Loucy (cell line): ENCODE measurements around the gene SLC35F6.

ENCODE experiments used
- H2AFZ ChIP-seq: fragments of 200-600 bp; sonication (generic); 2 replicates; pipeline ENCODE4 v1.6.0; 2016; ENCODE audit warnings: antibody characterized with exemption, mild to moderate bottlenecking, low read length, moderate library complexity
- H3F3A ChIP-seq: fragments of 200-600 bp; 2 replicates; pipeline ENCODE4 v1.6.0; 2016; ENCODE audit warnings: antibody characterized with exemption, low read depth, mild to moderate bottlenecking
- H3K27me3 ChIP-seq: fragments of 200-600 bp; sonication (generic); 2 replicates; pipeline ENCODE4 v1.6.1; 2014; ENCODE audit warnings: low read length, mild to moderate bottlenecking; ENCODE audit not compliant: insufficient read depth, poor library complexity, severe bottlenecking
- H3K36me3 ChIP-seq: fragments of 200-600 bp; sonication (generic); 2 replicates; pipeline ENCODE4 v1.6.1; 2016; ENCODE audit warnings: low read length; ENCODE audit not compliant: insufficient read depth
- H3K4me1 ChIP-seq: fragments of 200-600 bp; sonication (generic); 2 replicates; pipeline ENCODE4 v1.5.1; 2014; ENCODE audit warnings: low read length, mild to moderate bottlenecking; ENCODE audit not compliant: insufficient read depth, poor library complexity, severe bottlenecking
- H3K4me2 ChIP-seq: fragments of 200-600 bp; sonication (generic); 2 replicates; pipeline ENCODE4 v1.6.0; 2014; ENCODE audit warnings: antibody characterized with exemption, low read length, low read depth, mild to moderate bottlenecking; ENCODE audit not compliant: poor library complexity, severe bottlenecking
- H3K4me3 ChIP-seq: fragments of 200-600 bp; sonication (generic); 2 replicates; pipeline ENCODE4 v1.5.1; 2014; ENCODE audit warnings: low read length, mild to moderate bottlenecking, mixed read lengths; ENCODE audit not compliant: poor library complexity, severe bottlenecking
- H3K79me2 ChIP-seq: fragments of 200-600 bp; sonication (generic); 2 replicates; pipeline ENCODE4 v1.6.1; 2014; ENCODE audit warnings: low read length; ENCODE audit not compliant: insufficient read depth
- H3K9ac ChIP-seq: fragments of 200-600 bp; sonication (generic); 2 replicates; pipeline ENCODE4 v1.6.0; 2014; ENCODE audit warnings: mild to moderate bottlenecking, low read depth, low read length, moderate library complexity; ENCODE audit not compliant: poor library complexity, severe bottlenecking
- H3K9me2 ChIP-seq: fragments of 200-600 bp; sonication (generic); replicated peaks from 2 replicates; pipeline ENCODE4 v1.6.1; 2016; ENCODE audit warnings: low read depth, low read length, mixed read lengths
- H3K9me3 ChIP-seq: fragments of 200-600 bp; sonication (generic); 2 replicates; pipeline ENCODE4 v1.6.1; 2014; ENCODE audit warnings: mild to moderate bottlenecking, antibody characterized with exemption, low read length, low read depth; ENCODE audit not compliant: insufficient read depth
- H4K20me1 ChIP-seq: fragments of 200-600 bp; sonication (generic); 2 replicates; pipeline ENCODE4 v1.6.0; 2014; ENCODE audit warnings: antibody characterized with exemption, low read length, mild to moderate bottlenecking; ENCODE audit not compliant: insufficient read depth, poor library complexity, severe bottlenecking
- CTCF ChIP-seq: fragments of 200-600 bp; sonication (generic); conservative IDR thresholded peaks from 2 replicates; pipeline ENCODE4 v1.5.1; 2014; ENCODE audit warnings: mild to moderate bottlenecking, antibody characterized with exemption, low read length
- EZH2phosphoT487 ChIP-seq: fragments of 200-600 bp; IDR thresholded peaks from 2 replicates; pipeline ENCODE4 v1.6.1; 2018; ENCODE audit warnings: antibody characterized with exemption, mild to moderate bottlenecking, moderate library complexity, borderline replicate concordance

SLC35F6 gene

DNA sequence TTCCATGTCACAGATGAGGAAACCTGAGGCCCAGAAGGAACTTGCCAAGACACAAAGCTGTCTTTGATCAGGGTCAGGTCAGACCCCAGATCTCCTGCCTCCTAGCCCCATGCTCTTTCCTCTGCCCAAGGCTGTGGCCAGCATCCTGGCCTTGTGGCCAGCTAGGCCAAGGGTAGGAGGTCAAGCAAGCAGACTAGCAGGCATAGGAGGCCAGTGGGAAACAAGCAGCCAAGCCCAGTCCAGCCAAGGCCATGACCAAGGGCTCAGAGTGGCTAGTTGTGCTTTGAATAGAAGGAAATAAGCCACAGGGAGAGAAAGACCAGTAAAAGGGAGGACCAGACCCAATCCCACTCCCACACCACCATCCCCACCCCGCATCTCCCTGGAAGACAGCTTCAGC is 41.2 kb upstream of the SLC35F6 start:
- Histone ChIP-seq H3K9ac (no peak overlapping the region), H3K4me1 (peaks cover 7% of the 10 kb centered on the region)
- TF ChIP-seq EZH2phosphoT487 (no peak), CTCF (no peak)

GRCh38 chr2:26723475-26723874 is 40.6 kb upstream of the SLC35F6 start:
- Histone ChIP-seq H3F3A (no peaks in the 10 kb centered on the region), H3K4me3 (no peak overlapping the region), H3K4me2 (no peak overlapping the region), H3K9me2 (no peaks in the 10 kb centered on the region), H3K9ac (no peak overlapping the region), H3K4me1 (peaks cover 7% of the 10 kb centered on the region), H3K79me2 (no peaks in the 10 kb centered on the region), H3K36me3 (no peaks in the 10 kb centered on the region), H2AFZ (no peak overlapping the region), H3K9me3 (no peaks in the 10 kb centered on the region), H4K20me1 (no peaks in the 10 kb centered on the region), H3K27me3 (no peaks in the 10 kb centered on the region)
- TF ChIP-seq EZH2phosphoT487 (no peak), CTCF (no peak)

More for the DNA sequence above, 41.2 kb upstream of the SLC35F6 start:
- no peaks in the 10 kb centered on the region for H3K79me2 ChIP-seq
- H3K9me2 ChIP-seq: no peaks in the 10 kb centered on the region
- no peak overlapping the region for H3K4me2 ChIP-seq
- H3K9me3 ChIP-seq: no peaks in the 10 kb centered on the region
- H3F3A ChIP-seq: no peaks in the 10 kb centered on the region
- H3K27me3 ChIP-seq: no peaks in the 10 kb centered on the region
- H3K4me3 ChIP-seq: no peak overlapping the region
- H4K20me1 ChIP-seq: no peaks in the 10 kb centered on the region
- no peak overlapping the region for H2AFZ ChIP-seq
- H3K36me3 ChIP-seq: no peaks in the 10 kb centered on the region

DNA sequence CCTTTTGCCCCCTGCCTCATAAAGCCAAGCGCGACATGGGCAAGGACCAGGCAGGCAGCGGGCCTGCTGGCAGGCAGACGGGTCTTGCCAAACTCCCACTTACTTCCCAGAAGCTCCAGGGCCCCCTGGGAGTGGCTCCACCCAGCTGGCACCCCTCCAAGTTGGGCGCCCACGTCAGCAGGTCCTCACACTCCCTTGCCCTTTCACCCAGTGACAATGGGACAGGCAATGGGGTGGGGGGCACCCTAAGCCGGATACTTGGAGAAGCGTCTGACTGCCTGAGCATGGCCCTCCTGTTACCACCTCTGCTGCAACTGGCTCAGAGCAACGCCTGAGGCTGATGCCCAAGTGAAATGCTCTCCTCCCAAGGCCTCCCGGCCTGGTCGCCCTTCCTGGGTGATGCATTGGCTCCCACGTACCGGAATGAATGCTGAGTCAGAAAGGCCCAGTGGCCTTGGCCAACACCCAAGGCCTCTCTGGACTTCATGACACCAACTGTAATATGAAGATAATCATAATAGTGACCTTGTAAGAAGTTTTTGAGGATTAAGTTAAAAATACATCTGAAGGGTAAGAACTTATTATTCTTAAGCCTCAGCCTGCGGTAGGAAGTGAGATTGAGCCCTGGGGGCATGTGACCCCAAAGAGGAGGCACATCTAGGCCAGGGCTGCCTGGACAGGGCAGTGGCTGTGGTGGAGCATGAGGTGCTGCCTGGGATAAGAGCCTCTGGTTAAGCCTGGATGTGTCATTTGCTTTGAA is 39.9 kb upstream of the SLC35F6 start:
- no peak overlapping the region for H3K9ac ChIP-seq
- H3K36me3 ChIP-seq: no peaks in the 10 kb centered on the region
- no peak overlapping the region for H2AFZ ChIP-seq
- H3K9me3 ChIP-seq: no peaks in the 10 kb centered on the region
- TF ChIP-seq CTCF: no peak
- no peak for TF ChIP-seq EZH2phosphoT487
- no peak overlapping the region for H3K4me2 ChIP-seq
- no peaks in the 10 kb centered on the region for H3F3A ChIP-seq
- H3K9me2 ChIP-seq: no peaks in the 10 kb centered on the region
- H3K4me3 ChIP-seq: no peak overlapping the region
- H3K27me3 ChIP-seq: no peaks in the 10 kb centered on the region
- no peaks in the 10 kb centered on the region for H4K20me1 ChIP-seq
- H3K79me2 ChIP-seq: no peaks in the 10 kb centered on the region
- peaks cover 7% of the 10 kb centered on the region for H3K4me1 ChIP-seq
